22Rv1 (cell line): Measurements from ENCODE around the gene THBS4.

Experiments
- CTCF ChIP-seq: fragments of 450-650 bp; IDR thresholded peaks from 2 replicates; pipeline ENCODE4 v1.5.1; 2017; ENCODE audit warnings: mild to moderate bottlenecking
- ZFX ChIP-seq: fragments of 450-650 bp; IDR thresholded peaks from 2 replicates; pipeline ENCODE4 v1.6.1; 2017; ENCODE audit warnings: antibody characterized with exemption, borderline replicate concordance

- TF ChIP-seq CTCF (no peak), ZFX (no peak)
These were observed 26.4 kb downstream of the THBS4 start for GRCh38 chr5:80061547-80061946.
